Fibroblast of skin of abdomen (primary cell): ENCODE results near the gene AHCYL2.
"Not testable (repeated sequence)": the region's sequence is repeated elsewhere in the genome, so short reads cannot be mapped to it uniquely, and the experiment has no call there.

Experiments used
- DNase-seq: peaks from one replicate; pipeline ENCODE4 v3.0.0-alpha.2; 2013

Gene AHCYL2

DNA sequence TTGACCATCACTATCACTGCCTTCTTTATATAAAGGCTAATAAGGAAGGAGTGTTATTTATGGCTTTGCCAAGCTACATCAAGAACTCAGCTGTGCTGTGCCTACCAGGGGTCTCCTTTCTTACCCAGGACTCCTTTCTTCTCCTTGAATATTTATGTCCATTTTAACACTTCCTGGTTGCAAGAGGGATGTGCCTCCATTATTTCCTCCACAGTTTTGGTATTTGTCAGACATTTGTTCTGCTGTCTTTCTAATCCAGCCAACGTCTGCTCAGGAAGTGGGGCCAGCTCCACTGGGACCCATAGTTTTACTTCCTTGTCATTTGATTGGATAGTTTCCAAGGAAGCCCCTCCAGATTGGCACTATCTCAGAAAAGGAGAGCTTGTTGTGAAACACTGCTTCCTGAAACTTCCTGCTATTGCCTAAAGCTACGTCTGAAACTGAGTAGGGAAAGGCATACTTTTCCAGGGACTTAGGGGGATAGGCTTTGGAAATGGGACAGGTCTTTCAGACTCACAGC, 202.8 kb downstream of the AHCYL2 start:
- no peak for DNase-seq

- peak; percentile 5 for DNase-seq
Measured at GRCh38 chr7:129431911-129432643, 207.2 kb downstream of the AHCYL2 start.

DNA sequence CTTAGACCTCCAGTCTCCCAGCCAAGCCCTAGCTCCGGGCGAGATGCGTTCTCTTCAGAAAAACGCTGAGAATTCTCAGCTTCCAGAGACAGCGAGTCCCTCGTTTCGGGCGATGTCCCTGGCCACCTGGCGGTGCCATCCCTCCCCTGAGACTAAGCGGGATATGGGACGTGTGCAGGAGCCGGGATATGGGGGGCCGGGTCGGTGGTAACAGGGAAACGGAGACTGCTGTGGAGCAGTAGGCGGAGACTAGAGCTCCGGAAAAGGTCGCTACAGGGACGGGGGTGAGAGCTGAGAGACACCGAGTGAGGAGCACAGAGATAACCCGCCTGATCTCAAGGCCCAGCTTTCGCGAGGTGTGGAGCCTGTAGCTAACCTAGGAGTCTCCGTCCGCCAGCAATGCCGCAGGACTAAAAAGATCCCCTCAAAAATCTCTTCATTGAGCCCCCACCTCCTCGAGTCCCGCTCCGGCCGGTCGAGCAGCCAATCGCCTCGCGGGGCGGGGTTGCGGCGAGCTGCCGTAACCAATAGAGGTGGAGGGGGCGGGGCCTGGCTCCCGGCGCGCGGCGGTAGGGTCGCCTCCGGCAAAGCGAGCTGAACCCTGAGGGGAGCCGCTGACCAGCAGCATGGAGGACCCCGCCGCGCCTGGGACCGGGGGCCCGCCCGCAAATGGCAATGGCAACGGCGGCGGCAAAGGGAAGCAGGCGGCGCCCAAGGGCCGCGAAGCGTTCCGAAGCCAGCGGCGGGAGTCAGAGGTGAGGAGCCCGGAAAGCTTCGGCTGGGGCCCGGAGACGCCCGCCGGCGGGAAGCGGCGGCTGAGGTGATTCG, 209.2 kb downstream of the AHCYL2 start, which contains the start of gene STRIP2:
STRIP2 (plus strand) TSS at position 586 of the 828 bp plus-strand sequence; CDS start at position 627, 41 bp downstream.
- DNase-seq, result peak; percentile 80

GRCh38 chr7:129434675-129435318, 210.0 kb downstream of the AHCYL2 start:
- peak; percentile 8 for DNase-seq

DNA sequence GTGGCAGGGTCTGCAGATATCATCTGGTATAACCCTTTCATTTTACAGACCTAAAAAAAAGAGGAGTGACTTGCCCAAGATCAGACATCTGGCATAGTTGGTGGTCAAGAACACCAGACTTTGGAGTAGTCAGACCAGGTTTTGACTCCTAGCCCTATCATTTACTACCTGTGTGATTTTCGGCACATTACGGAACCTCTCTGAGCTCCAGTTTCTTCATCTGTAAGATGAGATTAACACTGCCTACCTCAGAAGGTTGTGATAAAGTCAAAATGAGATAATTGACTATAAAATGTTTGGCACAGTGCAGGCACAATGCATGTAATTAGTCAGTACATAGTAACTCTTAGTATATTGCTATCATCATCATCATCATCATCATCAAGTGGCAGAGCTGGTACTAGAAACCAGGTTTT, 210.6 kb downstream of the AHCYL2 start:
- DNase-seq, result no peak

GRCh38 chr7:129436335-129436923, 211.6 kb downstream of the AHCYL2 start:
- DNase-seq, result no peak

- no peak for DNase-seq
Measured at GRCh38 chr7:129437190-129437589, 212.4 kb downstream of the AHCYL2 start.

GRCh38 chr7:129438281-129438838, 213.5 kb downstream of the AHCYL2 start:
- DNase-seq, result no peak

- peak; percentile 59 for DNase-seq
Measured at GRCh38 chr7:129438839-129439651, 214.2 kb downstream of the AHCYL2 start.

DNA sequence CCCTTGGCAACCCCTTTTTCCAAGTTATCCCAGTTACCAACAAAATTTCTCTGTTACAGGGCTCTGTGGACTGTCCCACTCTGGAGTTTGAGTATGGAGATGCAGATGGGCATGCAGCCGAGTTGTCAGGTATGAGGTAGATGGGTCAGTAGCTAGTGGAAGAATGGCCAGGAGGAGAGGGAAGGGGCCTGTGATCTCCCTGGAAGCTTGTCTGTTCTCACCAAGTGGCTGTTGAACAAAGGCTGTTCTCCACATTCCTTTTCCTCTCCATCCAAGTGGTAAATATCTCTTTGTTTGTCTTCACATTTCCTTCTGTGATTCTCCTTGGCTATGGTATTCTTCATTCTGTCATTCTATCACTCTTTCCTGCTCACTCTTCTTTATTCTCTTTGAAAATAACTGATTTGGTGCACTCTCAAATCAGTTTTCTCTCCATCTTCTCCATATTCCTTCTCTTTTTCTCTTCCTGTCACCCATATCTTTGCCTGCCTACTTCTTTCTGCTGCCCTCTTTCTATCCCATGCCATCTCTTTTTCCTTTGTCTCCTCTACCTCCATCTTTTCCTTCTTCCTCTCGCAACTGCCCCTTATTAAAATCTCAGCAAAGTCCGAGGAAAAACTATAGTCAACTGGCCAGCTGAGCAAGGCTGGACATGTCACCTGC, 215.3 kb downstream of the AHCYL2 start:
- DNase-seq, result no peak

GRCh38 chr7:129443612-129444011, 218.8 kb downstream of the AHCYL2 start:
- DNase-seq, result no peak

- not testable (repeated sequence) for DNase-seq
Measured at GRCh38 chr7:129444776-129445175, 219.9 kb downstream of the AHCYL2 start.

DNA sequence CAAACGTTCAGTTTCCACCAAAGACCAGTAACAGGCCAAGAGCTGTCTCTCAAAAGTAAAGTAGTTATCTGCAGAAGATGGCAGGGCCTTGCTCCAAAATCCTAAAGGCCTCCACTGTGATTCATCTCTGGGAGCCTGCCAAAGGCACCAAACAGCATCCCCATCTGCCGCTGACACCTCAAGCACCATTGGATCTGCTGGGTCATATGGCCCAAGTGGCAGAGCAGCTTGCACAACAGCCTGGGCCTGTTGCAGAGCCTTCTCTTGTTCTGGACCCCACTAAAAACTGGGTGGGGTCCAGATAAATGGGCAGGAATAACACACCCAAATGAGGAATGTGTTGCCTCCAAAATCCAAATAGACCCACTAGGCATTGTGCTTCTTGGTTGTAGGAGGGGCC, 222.1 kb downstream of the AHCYL2 start:
- not testable (repeated sequence) for DNase-seq

DNA sequence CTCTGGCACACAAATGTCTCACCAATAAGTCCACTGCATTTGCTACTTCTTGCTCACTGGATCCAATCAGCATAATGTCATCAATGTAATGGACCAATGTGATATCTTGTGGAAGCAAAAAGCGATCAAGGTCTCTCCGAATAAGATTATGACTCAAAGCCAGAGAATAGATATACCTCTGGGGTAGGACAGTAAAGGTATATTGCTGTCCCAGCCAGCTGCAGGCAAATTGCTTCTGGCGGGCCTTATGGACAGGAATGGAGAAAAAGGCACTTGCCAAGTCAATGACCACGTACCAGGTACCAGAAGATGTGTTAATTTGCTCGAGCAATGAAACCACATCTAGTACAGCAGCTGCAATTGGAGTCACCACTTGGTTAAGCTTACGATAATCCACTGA, 222.6 kb downstream of the AHCYL2 start:
- not testable (repeated sequence) for DNase-seq

- DNase-seq, result not testable (repeated sequence)
Measured at GRCh38 chr7:129448608-129449007, 223.8 kb downstream of the AHCYL2 start.

DNA sequence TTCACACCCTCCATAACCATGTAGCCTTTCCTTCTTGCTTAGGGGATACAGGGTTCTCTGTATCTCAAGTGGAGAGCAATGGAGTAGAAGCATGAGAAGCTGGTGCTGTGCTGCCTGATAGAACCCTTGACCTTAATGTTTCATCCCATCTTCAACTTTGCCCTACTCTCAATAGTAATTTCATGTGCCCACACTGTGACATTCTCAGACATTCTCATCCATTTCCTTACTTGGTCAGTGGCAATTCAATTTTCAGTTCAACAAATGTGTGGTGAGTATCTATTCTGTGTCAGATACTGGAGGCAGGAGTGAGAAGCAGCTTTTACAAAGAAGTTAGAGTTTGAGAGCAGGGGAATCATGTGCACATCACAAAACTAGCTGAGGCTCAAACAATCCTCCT, 225.5 kb downstream of the AHCYL2 start:
- no peak for DNase-seq

DNA sequence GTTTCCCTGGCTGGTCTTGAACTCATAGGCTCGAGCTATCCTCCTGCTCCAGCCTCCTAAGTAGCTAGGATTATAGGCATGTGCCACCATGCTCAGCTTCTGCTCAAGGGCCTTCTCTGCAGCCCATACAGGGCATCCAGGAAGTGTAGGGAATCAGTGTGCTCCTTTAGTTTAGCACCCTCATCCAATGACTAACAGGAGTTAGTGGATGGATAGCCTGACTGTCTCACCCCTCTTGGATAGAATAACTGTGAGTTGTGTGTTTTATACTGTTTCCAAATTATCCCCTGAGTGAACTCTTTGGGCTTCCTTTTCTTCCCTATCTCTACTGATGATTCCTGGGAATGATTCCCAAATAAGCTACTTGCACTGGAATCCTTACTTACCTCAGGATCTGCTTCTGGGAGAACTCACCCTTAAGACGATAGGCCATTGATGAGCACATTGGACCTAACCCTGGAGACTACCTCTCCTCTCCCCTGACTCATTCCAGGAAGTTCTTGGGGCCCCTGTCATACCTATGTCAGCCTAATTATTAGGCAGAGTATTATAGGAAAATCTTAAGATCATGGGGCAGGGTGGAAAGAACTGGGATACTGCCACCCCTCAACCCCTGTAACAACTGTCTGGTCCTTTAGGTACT, 227.9 kb downstream of the AHCYL2 start:
- DNase-seq, result no peak

GRCh38 chr7:129453510-129454248, 228.8 kb downstream of the AHCYL2 start:
- no peak for DNase-seq

- no peak for DNase-seq
Measured at GRCh38 chr7:129454249-129454551, 229.4 kb downstream of the AHCYL2 start.

DNA sequence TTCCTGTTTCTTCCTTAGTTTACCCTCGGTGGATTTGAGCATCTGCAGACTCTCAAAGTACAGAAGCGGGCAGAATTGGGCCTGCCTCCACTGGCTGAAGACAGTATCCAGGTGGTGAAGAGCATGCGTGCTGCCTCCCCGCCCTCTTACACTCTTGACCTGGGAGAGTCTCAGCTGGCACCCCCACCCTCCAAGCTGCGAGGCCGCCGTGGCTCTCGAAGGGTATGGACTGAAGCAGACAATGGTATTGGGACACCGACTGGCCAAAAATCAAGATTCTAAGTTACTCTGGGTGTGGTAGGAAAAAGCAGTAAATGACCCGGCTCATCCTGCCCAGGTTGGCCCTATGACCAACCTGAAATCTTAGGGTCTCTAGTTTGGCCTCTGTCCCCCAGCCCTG, 231.6 kb downstream of the AHCYL2 start:
- DNase-seq, result no peak
